ENCODE results near the gene SLCO3A1.

The SLCO3A1 gene

DNA sequence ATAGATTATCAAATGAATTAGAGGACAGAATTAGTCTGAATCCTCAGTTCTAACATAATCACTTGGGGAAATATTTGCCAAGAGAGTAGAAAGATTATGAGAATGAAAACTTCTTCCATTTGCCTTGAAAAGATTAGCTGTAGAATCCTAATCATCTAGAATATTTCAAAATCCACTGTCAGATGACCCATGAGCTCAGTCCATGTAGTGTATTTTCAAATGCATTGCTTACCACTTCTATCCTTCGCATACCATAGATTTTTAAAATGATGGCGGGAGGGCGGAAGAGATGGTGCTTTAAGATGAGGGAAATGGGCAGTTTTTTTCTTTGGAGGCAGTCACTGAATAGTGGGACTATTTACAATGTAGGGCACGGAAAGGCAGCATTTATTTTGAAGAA, 136.3 kb downstream of the SLCO3A1 start:
- ChIA-PET POLR2A (ENCODE audit: low non-redundant PET) (no interaction called here), CTCF (no interaction called here)
- TF ChIP-seq, protein P1, sequence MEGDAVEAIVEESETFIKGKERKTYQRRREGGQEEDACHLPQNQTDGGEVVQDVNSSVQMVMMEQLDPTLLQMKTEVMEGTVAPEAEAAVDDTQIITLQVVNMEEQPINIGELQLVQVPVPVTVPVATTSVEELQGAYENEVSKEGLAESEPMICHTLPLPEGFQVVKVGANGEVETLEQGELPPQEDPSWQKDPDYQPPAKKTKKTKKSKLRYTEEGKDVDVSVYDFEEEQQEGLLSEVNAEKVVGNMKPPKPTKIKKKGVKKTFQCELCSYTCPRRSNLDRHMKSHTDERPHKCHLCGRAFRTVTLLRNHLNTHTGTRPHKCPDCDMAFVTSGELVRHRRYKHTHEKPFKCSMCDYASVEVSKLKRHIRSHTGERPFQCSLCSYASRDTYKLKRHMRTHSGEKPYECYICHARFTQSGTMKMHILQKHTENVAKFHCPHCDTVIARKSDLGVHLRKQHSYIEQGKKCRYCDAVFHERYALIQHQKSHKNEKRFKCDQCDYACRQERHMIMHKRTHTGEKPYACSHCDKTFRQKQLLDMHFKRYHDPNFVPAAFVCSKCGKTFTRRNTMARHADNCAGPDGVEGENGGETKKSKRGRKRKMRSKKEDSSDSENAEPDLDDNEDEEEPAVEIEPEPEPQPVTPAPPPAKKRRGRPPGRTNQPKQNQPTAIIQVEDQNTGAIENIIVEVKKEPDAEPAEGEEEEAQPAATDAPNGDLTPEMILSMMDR (conservative IDR thresholded peaks at IDR 0.05; ENCODE audit: low read depth): no peak
- DNase-seq (ENCODE audit: low spot score): no peak
- no peak overlapping the region for H3K27ac ChIP-seq

DNA sequence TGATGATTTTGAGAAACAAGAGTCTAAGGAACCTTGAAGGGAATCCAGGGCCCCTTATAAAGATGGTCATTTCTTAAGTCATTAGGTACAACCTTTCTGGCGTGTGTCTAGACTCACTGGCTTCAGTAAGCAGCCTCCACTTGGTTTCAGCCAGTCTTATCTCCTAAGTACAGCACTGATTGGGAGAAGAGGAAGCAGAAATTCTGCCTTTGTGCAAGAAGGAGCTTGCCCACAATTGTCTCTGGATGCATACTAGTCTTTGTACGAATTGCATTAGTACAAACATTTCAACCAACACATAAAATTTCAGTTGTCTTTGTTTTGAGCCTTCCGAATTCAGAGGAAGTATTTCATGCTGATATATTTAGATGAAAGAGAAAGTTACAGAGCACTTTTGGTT, 139.4 kb downstream of the SLCO3A1 start:
- ChIA-PET CTCF (no interaction called here), POLR2A (ENCODE audit: low non-redundant PET) (no interaction called here)
- TF ChIP-seq, protein P1 (conservative IDR thresholded peaks at IDR 0.05; ENCODE audit: low read depth): no peak
- H3K27ac ChIP-seq: no peak overlapping the region
- no peak for DNase-seq (ENCODE audit: low spot score)

DNA sequence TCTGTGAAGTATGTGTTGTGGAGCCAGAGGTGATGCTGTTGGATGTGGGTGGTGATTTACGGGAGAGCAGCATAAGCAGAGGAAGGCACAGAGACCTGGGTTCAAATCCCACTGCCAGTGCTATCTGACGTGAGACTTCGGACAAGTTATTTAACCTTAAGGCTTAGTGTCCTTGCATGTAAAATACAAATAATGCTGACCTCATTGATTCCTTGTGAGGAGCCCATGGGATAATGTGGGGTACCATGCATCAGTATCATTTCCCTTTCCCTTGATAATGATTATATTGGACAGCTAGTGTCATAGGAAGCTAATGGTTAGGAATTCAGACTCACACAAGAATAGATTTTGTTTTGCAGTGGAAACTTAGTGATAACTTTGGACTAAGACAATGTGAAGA, 141.6 kb downstream of the SLCO3A1 start:
- H3K27ac ChIP-seq: no peak overlapping the region
- TF ChIP-seq, protein P1 (conservative IDR thresholded peaks at IDR 0.05; ENCODE audit: low read depth): no peak
- ChIA-PET POLR2A (ENCODE audit: low non-redundant PET) (no interaction called here), CTCF (no interaction called here)
- DNase-seq (ENCODE audit: low spot score): no peak

DNA sequence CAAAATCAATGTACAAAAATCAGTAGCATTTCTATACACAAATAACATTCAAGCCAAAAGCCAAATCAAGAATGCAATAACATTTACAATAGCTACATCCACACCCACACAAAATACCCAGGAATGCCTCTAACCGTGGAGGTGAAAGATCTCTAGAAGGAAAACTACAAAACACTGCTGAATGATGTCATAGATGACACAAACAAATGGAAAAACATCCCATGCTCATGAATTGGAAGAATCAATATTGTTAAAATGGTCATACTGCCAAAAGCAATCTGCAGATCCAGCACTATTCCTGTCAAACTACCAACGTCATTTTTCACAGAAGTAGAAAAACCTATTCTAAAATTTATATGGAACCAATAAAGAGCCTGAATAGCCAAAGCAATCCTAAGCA, 143.7 kb downstream of the SLCO3A1 start:
- no peak for DNase-seq (ENCODE audit: low spot score)
- H3K27ac ChIP-seq: no peak overlapping the region
- ChIA-PET POLR2A (ENCODE audit: low non-redundant PET) (no interaction called here), CTCF (interaction anchor here (0.5 to 0.9 kb wide), 2 partner anchors 120 to 132 kb away, joined by 4 to 7 read pairs; no protein-coding TSS in a partner anchor)
- TF ChIP-seq, protein P1 (conservative IDR thresholded peaks at IDR 0.05; ENCODE audit: low read depth): no peak

DNA sequence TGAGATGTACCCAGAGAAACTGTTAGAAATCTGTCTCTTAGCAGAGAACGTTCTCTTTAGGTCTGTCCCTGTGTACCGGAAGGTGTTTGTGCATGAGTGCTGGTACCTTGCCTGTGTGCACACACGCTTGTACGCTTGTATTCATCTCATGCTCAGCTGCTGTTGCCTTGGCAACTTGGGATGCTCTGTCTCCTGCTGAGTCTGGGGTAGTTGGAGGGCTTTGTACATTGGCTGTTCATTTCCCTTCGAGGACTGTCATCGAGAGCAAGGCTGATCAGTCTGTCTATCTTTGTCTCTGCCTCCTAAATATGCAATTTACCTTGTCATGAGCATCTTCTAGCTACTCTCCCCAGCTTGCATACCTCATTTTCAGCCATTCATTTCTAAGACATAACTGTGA, 147.2 kb downstream of the SLCO3A1 start:
- ChIA-PET POLR2A (ENCODE audit: low non-redundant PET) (no interaction called here), CTCF (no interaction called here)
- TF ChIP-seq, protein P1 (conservative IDR thresholded peaks at IDR 0.05; ENCODE audit: low read depth): no peak
- no peak for DNase-seq (ENCODE audit: low spot score)
- H3K27ac ChIP-seq: no peak overlapping the region

DNA sequence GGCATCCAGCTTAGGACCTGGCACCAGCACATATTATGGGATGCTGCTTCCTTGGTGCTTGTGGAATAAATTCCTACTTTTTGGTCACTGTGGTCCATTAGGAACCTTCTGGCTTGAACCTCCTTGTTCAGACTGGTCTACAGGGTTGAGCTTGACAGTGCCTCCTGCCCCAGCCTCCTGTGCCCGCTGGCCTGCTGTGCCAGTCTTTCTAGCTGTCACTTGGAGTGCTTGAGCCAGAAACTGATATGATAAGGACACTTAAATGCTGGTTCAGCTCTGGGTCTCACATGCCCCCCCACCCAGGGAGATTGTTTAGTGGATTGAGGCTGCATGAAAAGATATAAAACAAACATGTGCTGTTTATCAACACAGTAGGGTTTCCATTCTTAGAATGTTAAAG, 147.8 kb downstream of the SLCO3A1 start:
- DNase-seq (ENCODE audit: low spot score): no peak
- CTCF ChIA-PET: interaction anchor here (0.6 kb wide), 1 partner anchor 263 kb away, joined by 3 read pairs; no protein-coding TSS in a partner anchor
- POLR2A ChIA-PET (ENCODE audit: low non-redundant PET): no interaction called here
- TF ChIP-seq, protein P1 (conservative IDR thresholded peaks at IDR 0.05; ENCODE audit: low read depth): no peak
- H3K27ac ChIP-seq: no peak overlapping the region

DNA sequence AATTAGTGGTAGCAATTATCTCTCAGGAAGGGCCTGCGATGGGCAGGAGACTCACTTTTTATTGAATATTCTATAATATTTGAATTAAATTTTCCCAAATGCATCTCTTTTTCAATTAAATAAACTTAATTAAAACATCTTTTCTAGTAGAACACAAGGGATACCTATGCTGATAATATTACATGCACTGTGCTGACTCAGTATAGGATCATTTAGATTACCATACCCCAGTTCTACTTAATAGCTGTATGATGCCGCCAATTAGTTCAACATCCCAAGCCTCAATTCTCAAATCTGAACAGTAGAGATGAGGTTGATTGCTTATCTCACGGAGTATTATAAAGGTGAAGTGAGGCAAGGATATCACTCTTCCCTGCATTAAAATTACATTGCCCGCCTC, 149.2 kb downstream of the SLCO3A1 start:
- ChIA-PET CTCF (no interaction called here), POLR2A (ENCODE audit: low non-redundant PET) (no interaction called here)
- TF ChIP-seq, protein P1 (conservative IDR thresholded peaks at IDR 0.05; ENCODE audit: low read depth): no peak
- H3K27ac ChIP-seq: no peak overlapping the region
- DNase-seq (ENCODE audit: low spot score): no peak
